HG03280 (cell line): ENCODE results near the gene DPH5.
"Not testable (repeated sequence)": the region's sequence is repeated elsewhere in the genome, so short reads cannot be mapped to it uniquely, and the experiment has no call there.

Experiments used
- ATAC-seq: cut with Tn5 transposase; IDR thresholded peaks from one replicate; pipeline ENCODE4 v1.9.1; 2021; ENCODE audit warnings: mild to moderate bottlenecking, moderate library complexity; ENCODE audit not compliant: unreplicated experiment

The DPH5 gene

GRCh38 chr1:100989306-100990077 is 36.1 kb downstream of the DPH5 start:
- ATAC-seq, result no peak

- ATAC-seq, result no peak
These were observed 37.5 kb downstream of the DPH5 start for GRCh38 chr1:100988121-100988520.

- ATAC-seq, result no peak
These were observed 42.8 kb downstream of the DPH5 start for GRCh38 chr1:100982793-100983192.

- no peak for ATAC-seq
These were observed 46.0 kb downstream of the DPH5 start for GRCh38 chr1:100979631-100980030.

GRCh38 chr1:100976936-100977335 is 48.6 kb downstream of the DPH5 start:
- no peak for ATAC-seq

GRCh38 chr1:100972185-100972584 is 53.4 kb downstream of the DPH5 start:
- no peak for ATAC-seq

GRCh38 chr1:100971021-100971420 is 54.6 kb downstream of the DPH5 start:
- no peak for ATAC-seq

- no peak for ATAC-seq
These were observed 56.3 kb downstream of the DPH5 start for GRCh38 chr1:100969327-100969726.

- no peak for ATAC-seq
These were observed 57.0 kb downstream of the DPH5 start for GRCh38 chr1:100968621-100969020.

GRCh38 chr1:100960098-100960497 is 65.5 kb downstream of the DPH5 start:
- no peak for ATAC-seq

GRCh38 chr1:100959502-100960060 is 66.0 kb downstream of the DPH5 start:
- ATAC-seq, result no peak

- no peak for ATAC-seq
These were observed 70.3 kb downstream of the DPH5 start for GRCh38 chr1:100955322-100955721.

- no peak for ATAC-seq
These were observed 71.4 kb downstream of the DPH5 start for GRCh38 chr1:100953960-100954730.

GRCh38 chr1:100952970-100953369 is 72.6 kb downstream of the DPH5 start:
- not testable (repeated sequence) for ATAC-seq

- no peak for ATAC-seq
These were observed 73.4 kb downstream of the DPH5 start for GRCh38 chr1:100952104-100952745.

GRCh38 chr1:100950781-100951180 is 74.8 kb downstream of the DPH5 start:
- ATAC-seq, result no peak

- ATAC-seq, result no peak
These were observed 75.2 kb downstream of the DPH5 start for GRCh38 chr1:100950337-100950736.

GRCh38 chr1:100949515-100950158 is 75.9 kb downstream of the DPH5 start:
- peak; percentile 95 for ATAC-seq

- not testable (repeated sequence) for ATAC-seq
These were observed 76.7 kb downstream of the DPH5 start for GRCh38 chr1:100948721-100949405.

- not testable (repeated sequence) for ATAC-seq
These were observed 77.8 kb downstream of the DPH5 start for GRCh38 chr1:100947816-100948215.
